HepG2 (cell line): ENCODE results near the gene OBSL1. TPM values are rescaled to one million over a fixed set of nuclear protein-coding genes. Genes with fewer than 3 reads are reported as not detected.

Experiments
- AFF4 ChIP-seq: sonication (generic); formaldehyde crosslinking; IDR thresholded peaks from 2 replicates; pipeline ENCODE4 v1.4.0; 2020; ENCODE audit warnings: missing genetic modification reagents
- BCL3 ChIP-seq: sonication (generic); formaldehyde crosslinking; IDR thresholded peaks from 2 replicates; pipeline ENCODE4 v1.5.1; 2020; ENCODE audit warnings: mild to moderate bottlenecking, missing genetic modification reagents, moderate library complexity
- GATA4 ChIP-seq: sonication (generic); IDR thresholded peaks from 2 replicates; pipeline ENCODE4 v1.6.1; 2016; ENCODE audit warnings: antibody characterized with exemption, low read depth, borderline replicate concordance
- GATAD2A ChIP-seq: IDR thresholded peaks from 2 replicates; pipeline ENCODE4 v1.6.1; 2016
- MLLT10 ChIP-seq: sonication (generic); formaldehyde crosslinking; IDR thresholded peaks from 2 replicates; pipeline ENCODE4 v1.4.0; 2020; ENCODE audit warnings: missing genetic modification reagents
- POGZ ChIP-seq: sonication (generic); formaldehyde crosslinking; IDR thresholded peaks from 2 replicates; pipeline ENCODE4 v1.4.0; 2020; ENCODE audit warnings: mild to moderate bottlenecking, missing genetic modification reagents
- RARA ChIP-seq: IDR thresholded peaks from 2 replicates; pipeline ENCODE4 v1.6.1; 2016; ENCODE audit warnings: missing genetic modification reagents, missing compliant biosample characterization
- RBM22 ChIP-seq: fragments of 200-400 bp; formaldehyde crosslinking; optimal IDR thresholded peaks from 2 replicates; pipeline ENCODE3; 2017; ENCODE audit warnings: mild to moderate bottlenecking, low read length, moderate library complexity
- SATB2 ChIP-seq: sonication (generic); formaldehyde crosslinking; IDR thresholded peaks from 2 replicates; pipeline ENCODE4 v1.5.0; 2020; ENCODE audit warnings: missing genetic modification reagents
- TMF1 ChIP-seq: sonication (generic); formaldehyde crosslinking; IDR thresholded peaks from 2 replicates; pipeline ENCODE4 v1.8.1; 2022; ENCODE audit warnings: low read depth, missing genetic modification reagents
- U2AF1 ChIP-seq: fragments of 200-400 bp; formaldehyde crosslinking; optimal IDR thresholded peaks from 2 replicates; pipeline ENCODE3; 2017; ENCODE audit warnings: mild to moderate bottlenecking, low read depth, low read length
- ZBTB7B ChIP-seq: sonication (generic); formaldehyde crosslinking; IDR thresholded peaks from 2 replicates; pipeline ENCODE4 v1.4.0; 2020; ENCODE audit warnings: missing genetic modification reagents
- ZFP36L1 ChIP-seq: sonication (generic); formaldehyde crosslinking; IDR thresholded peaks from 2 replicates; pipeline ENCODE4 v1.8.0; 2022; ENCODE audit warnings: mild to moderate bottlenecking, missing genetic modification reagents, moderate library complexity
- ZFP82 ChIP-seq: sonication (generic); formaldehyde crosslinking; IDR thresholded peaks from 2 replicates; pipeline ENCODE4 v1.5.1; 2020; ENCODE audit warnings: mild to moderate bottlenecking, missing genetic modification reagents, borderline replicate concordance
- ZFP91 ChIP-seq: sonication (generic); formaldehyde crosslinking; IDR thresholded peaks from 2 replicates; pipeline ENCODE4 v1.9.0; 2022; ENCODE audit warnings: missing genetic modification reagents, mild to moderate bottlenecking, borderline replicate concordance
- ZKSCAN5 ChIP-seq: sonication (generic); formaldehyde crosslinking; IDR thresholded peaks from 2 replicates; pipeline ENCODE4 v1.5.1; 2020; ENCODE audit warnings: mild to moderate bottlenecking, missing genetic modification reagents
- ZNF317 ChIP-seq: sonication (generic); formaldehyde crosslinking; IDR thresholded peaks from 2 replicates; pipeline ENCODE4 v1.5.0; 2020; ENCODE audit warnings: mild to moderate bottlenecking, missing genetic modification reagents
- ZNF343 ChIP-seq: sonication (generic); formaldehyde crosslinking; IDR thresholded peaks from 2 replicates; pipeline ENCODE4 v1.4.0; 2020; ENCODE audit warnings: mild to moderate bottlenecking, missing genetic modification reagents
- ZNF441 ChIP-seq: sonication (generic); formaldehyde crosslinking; IDR thresholded peaks from 2 replicates; pipeline ENCODE4 v1.7.0; 2021; ENCODE audit warnings: missing genetic modification reagents, borderline replicate concordance
- ZNF709 ChIP-seq: sonication (generic); formaldehyde crosslinking; IDR thresholded peaks from 2 replicates; pipeline ENCODE4 v1.5.0; 2020; ENCODE audit warnings: mild to moderate bottlenecking, missing genetic modification reagents
- polyA plus RNA-seq, 8 experiments: library from polyadenylated mRNA; depleted of rRNA in 3 of 8; stranded (reverse) in 7 of 8; unstranded in 1 of 8; fragments of >200 nt; fragmentation: Illumina TruSeq in 4 of 8; extraction: Trizol in 4 of 8; gene quantifications; 2 replicates each; pipeline versions ENCODE4 v1.2.1 to v1.2.3, GENCODE V29; 2011 to 2016; ENCODE audit warnings: low read depth in 4 of 8, missing spikeins in 1 of 8, mixed read lengths in 1 of 8; ENCODE audit not compliant: insufficient read depth in 1 of 8
- total RNA-seq, 5 experiments: library from RNA; depleted of rRNA; stranded (reverse); fragments of >200 nt; fragmentation: Illumina TruSeq; extraction: Trizol; gene quantifications; 2 replicates each; pipeline ENCODE4 v1.2.3, GENCODE V29; 2016; ENCODE audit warnings: low read depth in 1 of 5
- TF ChIP-seq, protein P1 (sequence below): sonication (generic); formaldehyde crosslinking; IDR thresholded peaks from 2 replicates; pipeline ENCODE4 v1.5.0; 2020; ENCODE audit warnings: mild to moderate bottlenecking, missing genetic modification reagents

The OBSL1 gene
- total and polyA plus RNA-seq, 2 of the 13 experiments (the other 11 are each of a cell fraction or from before 2014, with no cell fraction given), result 86.7 to 218 TPM

DNA sequence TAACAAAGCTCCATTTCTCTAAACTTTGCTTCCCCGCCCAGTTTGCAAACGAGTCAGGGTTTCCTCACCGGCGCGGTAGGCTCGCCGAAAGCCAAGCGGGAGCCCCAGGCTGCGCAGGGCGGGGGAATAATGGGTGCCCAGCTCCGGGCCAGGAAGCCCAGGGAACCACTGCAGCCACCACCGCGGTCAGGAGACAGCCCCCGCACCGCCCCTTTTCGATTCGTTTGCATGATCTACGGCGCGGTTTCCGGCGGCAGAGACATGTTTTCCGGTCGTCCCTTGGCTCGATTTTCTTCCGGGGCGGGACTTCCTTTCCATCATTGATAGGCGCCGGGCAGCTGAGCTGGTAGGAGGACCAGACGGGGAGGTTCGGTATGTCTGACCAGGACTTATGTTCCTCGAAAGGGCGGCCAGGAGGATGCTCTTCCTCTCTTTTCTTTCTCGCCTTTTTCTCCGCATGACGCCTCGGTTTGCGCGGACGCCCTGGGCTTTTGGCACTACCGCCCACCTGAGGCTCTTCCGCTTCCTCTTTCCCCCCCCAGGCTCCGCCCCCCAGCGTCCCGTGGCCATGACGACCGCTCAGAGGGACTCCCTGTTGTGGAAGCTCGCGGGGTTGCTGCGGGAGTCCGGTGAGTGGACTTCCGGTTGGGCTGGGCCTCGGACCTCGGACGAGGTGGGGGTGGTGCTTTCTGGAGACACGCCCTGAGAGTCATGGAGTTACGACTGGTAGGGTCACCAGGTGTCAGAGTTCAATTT is 26.4 kb upstream of the OBSL1 start, which contains the start of gene STK11IP (continued):
- TF ChIP-seq ZNF709 (CRISPR knock-in tag), result no peak; the same call in 1 of the 2 replicates
- peak; percentile 95 for TF ChIP-seq ZFP91
- TF ChIP-seq MLLT10 (CRISPR knock-in tag), result no peak
- TF ChIP-seq, protein P1, sequence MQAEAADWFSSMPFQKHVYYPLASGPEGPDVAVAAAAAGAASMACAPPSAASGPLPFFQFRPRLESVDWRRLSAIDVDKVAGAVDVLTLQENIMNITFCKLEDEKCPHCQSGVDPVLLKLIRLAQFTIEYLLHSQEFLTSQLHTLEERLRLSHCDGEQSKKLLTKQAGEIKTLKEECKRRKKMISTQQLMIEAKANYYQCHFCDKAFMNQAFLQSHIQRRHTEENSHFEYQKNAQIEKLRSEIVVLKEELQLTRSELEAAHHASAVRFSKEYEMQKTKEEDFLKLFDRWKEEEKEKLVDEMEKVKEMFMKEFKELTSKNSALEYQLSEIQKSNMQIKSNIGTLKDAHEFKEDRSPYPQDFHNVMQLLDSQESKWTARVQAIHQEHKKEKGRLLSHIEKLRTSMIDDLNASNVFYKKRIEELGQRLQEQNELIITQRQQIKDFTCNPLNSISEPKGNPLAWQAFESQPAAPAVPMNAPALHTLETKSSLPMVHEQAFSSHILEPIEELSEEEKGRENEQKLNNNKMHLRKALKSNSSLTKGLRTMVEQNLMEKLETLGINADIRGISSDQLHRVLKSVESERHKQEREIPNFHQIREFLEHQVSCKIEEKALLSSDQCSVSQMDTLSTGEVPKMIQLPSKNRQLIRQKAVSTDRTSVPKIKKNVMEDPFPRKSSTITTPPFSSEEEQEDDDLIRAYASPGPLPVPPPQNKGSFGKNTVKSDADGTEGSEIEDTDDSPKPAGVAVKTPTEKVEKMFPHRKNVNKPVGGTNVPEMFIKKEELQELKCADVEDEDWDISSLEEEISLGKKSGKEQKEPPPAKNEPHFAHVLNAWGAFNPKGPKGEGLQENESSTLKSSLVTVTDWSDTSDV (CRISPR knock-in tag), result no peak
- TF ChIP-seq RBM22, result peak; percentile 100
- TF ChIP-seq AFF4 (CRISPR knock-in tag), result peak; percentile 72; the same call in 1 of the 2 replicates
- peak; percentile 70; the same call in 1 of the 2 replicates for TF ChIP-seq BCL3 (CRISPR knock-in tag)
- peak; percentile 48 for TF ChIP-seq POGZ (CRISPR knock-in tag)
- TF ChIP-seq ZNF441 (CRISPR knock-in tag), result no peak
- TF ChIP-seq ZFP82 (CRISPR knock-in tag), result no peak
- 0 out of 2 replicates have a peak, but pooled peaks have one; percentile 54 for TF ChIP-seq ZNF317 (CRISPR knock-in tag)
- TF ChIP-seq ZFP36L1, result peak; percentile 73; the same call in 1 of the 2 replicates
- TF ChIP-seq SATB2 (CRISPR knock-in tag), result no peak
- TF ChIP-seq GATAD2A (CRISPR knock-in tag), result peak; percentile 21
- TF ChIP-seq ZKSCAN5 (CRISPR knock-in tag), result no peak; the same call in 1 of the 2 replicates
- peak; percentile 68 for TF ChIP-seq RARA (CRISPR knock-in tag)
- TF ChIP-seq GATA4, result peak; percentile 57; the same call in 1 of the 2 replicates
- TF ChIP-seq ZNF343, result no peak
- TF ChIP-seq U2AF1, result no peak
- TF ChIP-seq TMF1 (CRISPR knock-in tag), result no peak
- 0 out of 2 replicates have a peak, but pooled peaks have one; percentile 17 for TF ChIP-seq ZBTB7B (CRISPR knock-in tag)
